T-helper 17 cell (primary cell): ENCODE measurements around the gene UBE2U. TPM values are rescaled to one million over a fixed set of nuclear protein-coding genes. Genes with fewer than 3 reads are reported as not detected.
"Not testable (repeated sequence)": the region's sequence is repeated elsewhere in the genome, so short reads cannot be mapped to it uniquely, and the experiment has no call there.

ENCODE experiments used
- ATAC-seq: fragments of 150-1000 bp; cut with Tn5 transposase; 2 replicates; pipeline ENCODE4 v1.10.0; 2021; ENCODE audit warnings: mild to moderate bottlenecking, moderate library complexity
- DNase-seq, 3 donors: peaks; one replicate each; pipeline versions ENCODE4 v3.0.0 to v3.0.0-alpha.2; 2020 to 2021
- H3K9me3 ChIP-seq: one replicate; pipeline ENCODE4 v1.7.0; 2013; ENCODE audit warnings: low read length, mild to moderate bottlenecking; ENCODE audit not compliant: control insufficient read depth, poor library complexity, severe bottlenecking
- H3K27ac Mint-ChIP-seq: one replicate; pipeline ENCODE4 v1.8.0; 2022; ENCODE audit warnings: mild to moderate bottlenecking, moderate library complexity, mixed read lengths
- H3K27me3 Mint-ChIP-seq: one replicate; pipeline ENCODE4 v1.8.0; 2022; ENCODE audit warnings: mixed read lengths
- H3K36me3 Mint-ChIP-seq: one replicate; pipeline ENCODE4 v1.8.0; 2022; ENCODE audit warnings: low read depth, mixed read lengths
- H3K4me1 Mint-ChIP-seq: one replicate; pipeline ENCODE4 v1.8.0; 2022; ENCODE audit warnings: mild to moderate bottlenecking, mixed read lengths
- H3K4me3 Mint-ChIP-seq: one replicate; pipeline ENCODE4 v1.8.0; 2022; ENCODE audit warnings: mild to moderate bottlenecking, moderate library complexity, mixed read lengths
- total RNA-seq, 4 donors: library from RNA in 2 of 4; stranded (reverse) in 2 of 4; gene quantifications; one replicate each; pipeline ENCODE4 v1.2.3 and lab custom pipeline; 2022 to 2026

UBE2U gene
- total RNA-seq, 2 donors from 2014 or later = not detected

GRCh38 chr1:64235181-64235580 is 31.8 kb downstream of the UBE2U start:
- no peak for DNase-seq
- H3K36me3 Mint-ChIP-seq = peaks cover 3% of the 10 kb centered on the region

GRCh38 chr1:64235910-64236309 is 32.5 kb downstream of the UBE2U start:
- no peak for ATAC-seq

More at GRCh38 chr1:64235181-64235580, 31.8 kb downstream of the UBE2U start:
- no peaks in the 10 kb centered on the region for H3K4me1 Mint-ChIP-seq
- H3K4me3 Mint-ChIP-seq = no peak overlapping the region
- no peak overlapping the region for H3K27ac Mint-ChIP-seq
- peaks cover 53% of the 10 kb centered on the region for H3K27me3 Mint-ChIP-seq
- no peaks in the 10 kb centered on the region for H3K9me3 ChIP-seq
- ATAC-seq = no peak

GRCh38 chr1:64236541-64236954 is 33.1 kb downstream of the UBE2U start:
- Mint-ChIP-seq H3K27ac (no peak overlapping the region), H3K4me1 (no peaks in the 10 kb centered on the region), H3K36me3 (peaks cover 3% of the 10 kb centered on the region), H3K4me3 (no peak overlapping the region), H3K27me3 (peaks cover 43% of the 10 kb centered on the region)
- no peak for ATAC-seq
- H3K9me3 ChIP-seq = no peaks in the 10 kb centered on the region
- no peak for DNase-seq

More at GRCh38 chr1:64235910-64236309, 32.5 kb downstream of the UBE2U start:
- no peaks in the 10 kb centered on the region for H3K4me1 Mint-ChIP-seq
- H3K9me3 ChIP-seq = no peaks in the 10 kb centered on the region
- no peak overlapping the region for H3K4me3 Mint-ChIP-seq
- no peak for DNase-seq
- peaks cover 3% of the 10 kb centered on the region for H3K36me3 Mint-ChIP-seq
- H3K27me3 Mint-ChIP-seq = peaks cover 46% of the 10 kb centered on the region
- H3K27ac Mint-ChIP-seq = no peak overlapping the region

- not testable (repeated sequence) for H3K27ac Mint-ChIP-seq, ATAC-seq, DNase-seq, H3K36me3 Mint-ChIP-seq, H3K4me3 Mint-ChIP-seq, H3K4me1 Mint-ChIP-seq, H3K9me3 ChIP-seq
- H3K27me3 Mint-ChIP-seq = peaks cover 27% of the 10 kb centered on the region
Observed at GRCh38 chr1:64239519-64239918, 36.1 kb downstream of the UBE2U start.

GRCh38 chr1:64240206-64240605 is 36.8 kb downstream of the UBE2U start:
- no peak overlapping the region for H3K4me3 Mint-ChIP-seq
- no peak overlapping the region for H3K27ac Mint-ChIP-seq
- peaks cover 7% of the 10 kb centered on the region for H3K4me1 Mint-ChIP-seq
- DNase-seq (no peak), ATAC-seq (no peak)
- H3K27me3 Mint-ChIP-seq = peaks cover 22% of the 10 kb centered on the region
- H3K9me3 ChIP-seq = no peaks in the 10 kb centered on the region
- H3K36me3 Mint-ChIP-seq = no peaks in the 10 kb centered on the region

- no peaks in the 10 kb centered on the region for H3K36me3 Mint-ChIP-seq
Observed at GRCh38 chr1:64241069-64241468, 37.6 kb downstream of the UBE2U start.

GRCh38 chr1:64242895-64243756 is 39.7 kb downstream of the UBE2U start:
- no peaks in the 10 kb centered on the region for H3K9me3 ChIP-seq
- DNase-seq (no peak), ATAC-seq (peak; percentile 41)
- H3K27ac Mint-ChIP-seq = peak overlapping the region; percentile 32
- H3K4me3 Mint-ChIP-seq = peak overlapping the region; percentile 84
- no peaks in the 10 kb centered on the region for H3K36me3 Mint-ChIP-seq
- peaks cover 13% of the 10 kb centered on the region for H3K4me1 Mint-ChIP-seq
- peaks cover 22% of the 10 kb centered on the region for H3K27me3 Mint-ChIP-seq

More at GRCh38 chr1:64241069-64241468, 37.6 kb downstream of the UBE2U start:
- H3K4me3 Mint-ChIP-seq = no peak overlapping the region
- DNase-seq (no peak), ATAC-seq (no peak)
- peaks cover 13% of the 10 kb centered on the region for H3K4me1 Mint-ChIP-seq
- H3K27ac Mint-ChIP-seq = no peak overlapping the region
- peaks cover 22% of the 10 kb centered on the region for H3K27me3 Mint-ChIP-seq
- no peaks in the 10 kb centered on the region for H3K9me3 ChIP-seq

- peaks cover 19% of the 10 kb centered on the region for H3K27me3 Mint-ChIP-seq
- ATAC-seq (no peak), DNase-seq (no peak)
- no peaks in the 10 kb centered on the region for H3K9me3 ChIP-seq
- no peaks in the 10 kb centered on the region for H3K36me3 Mint-ChIP-seq
- peaks cover 13% of the 10 kb centered on the region for H3K4me1 Mint-ChIP-seq
- peak overlapping the region; percentile 84 for H3K4me3 Mint-ChIP-seq
- H3K27ac Mint-ChIP-seq = peak overlapping the region; percentile 32
Observed at GRCh38 chr1:64243757-64244080, 40.3 kb downstream of the UBE2U start.

- Mint-ChIP-seq H3K27me3 (peaks cover 25% of the 10 kb centered on the region), H3K4me1 (peaks cover 13% of the 10 kb centered on the region), H3K27ac (no peak overlapping the region), H3K36me3 (no peaks in the 10 kb centered on the region), H3K4me3 (no peak overlapping the region)
- ATAC-seq = no peak
- DNase-seq = no peak
- no peaks in the 10 kb centered on the region for H3K9me3 ChIP-seq
Observed at GRCh38 chr1:64245495-64245894, 42.1 kb downstream of the UBE2U start.

GRCh38 chr1:64246294-64246917 is 43.0 kb downstream of the UBE2U start:
- no peaks in the 10 kb centered on the region for H3K9me3 ChIP-seq
- Mint-ChIP-seq H3K27ac (no peak overlapping the region), H3K4me3 (no peak overlapping the region), H3K4me1 (peaks cover 13% of the 10 kb centered on the region), H3K27me3 (peaks cover 25% of the 10 kb centered on the region), H3K36me3 (no peaks in the 10 kb centered on the region)
- no peak for ATAC-seq
- no peak for DNase-seq

GRCh38 chr1:64248065-64248464 is 44.6 kb downstream of the UBE2U start:
- no peak overlapping the region for H3K27ac Mint-ChIP-seq
- H3K4me3 Mint-ChIP-seq = no peak overlapping the region
- H3K4me1 Mint-ChIP-seq = peaks cover 13% of the 10 kb centered on the region
- ATAC-seq (no peak), DNase-seq (no peak)
- no peaks in the 10 kb centered on the region for H3K9me3 ChIP-seq
- peaks cover 25% of the 10 kb centered on the region for H3K27me3 Mint-ChIP-seq
- H3K36me3 Mint-ChIP-seq = no peaks in the 10 kb centered on the region

- not testable (repeated sequence) for H3K4me3 Mint-ChIP-seq, H3K36me3 Mint-ChIP-seq
Observed at GRCh38 chr1:64250472-64250871, 47.0 kb downstream of the UBE2U start.

GRCh38 chr1:64251971-64252370 is 48.5 kb downstream of the UBE2U start:
- Mint-ChIP-seq H3K4me3 (no peak overlapping the region), H3K4me1 (no peaks in the 10 kb centered on the region), H3K36me3 (peaks cover 5% of the 10 kb centered on the region), H3K27ac (no peak overlapping the region), H3K27me3 (peaks cover 31% of the 10 kb centered on the region)
- H3K9me3 ChIP-seq = peaks cover 3% of the 10 kb centered on the region
- ATAC-seq = no peak
- no peak for DNase-seq

More at GRCh38 chr1:64250472-64250871, 47.0 kb downstream of the UBE2U start:
- not testable (repeated sequence) for ATAC-seq, H3K9me3 ChIP-seq, H3K27ac Mint-ChIP-seq, DNase-seq, H3K4me1 Mint-ChIP-seq
- peaks cover 36% of the 10 kb centered on the region for H3K27me3 Mint-ChIP-seq
